Neural cell (in vitro differentiated cells): Measurements from ENCODE around the gene NSG2. TPM values are rescaled to one million over a fixed set of nuclear protein-coding genes. Genes with fewer than 3 reads are reported as not detected.

Experiments
- H2AFZ ChIP-seq: fragments of 200-600, 300-800 bp; sonication (generic), shearing (Covaris generic); 2 replicates; pipeline ENCODE4 v1.6.0; 2014; ENCODE audit warnings: low read depth, mild to moderate bottlenecking, antibody characterized with exemption, low read length, moderate library complexity
- H3F3A ChIP-seq: fragments of 200-600 bp; shearing (Covaris generic); 2 replicates; pipeline ENCODE4 v1.6.1; 2016; ENCODE audit warnings: mild to moderate bottlenecking, moderate library complexity, mixed read lengths, antibody characterized with exemption, low read length; ENCODE audit not compliant: insufficient read depth, poor library complexity, severe bottlenecking
- H3K27ac ChIP-seq: fragments of 200-600, 300-800 bp; sonication (generic), shearing (Covaris generic); 2 replicates; pipeline ENCODE4 v1.5.1; 2014; ENCODE audit warnings: mild to moderate bottlenecking, low read length, moderate library complexity
- H3K27me3 ChIP-seq: fragments of 300-800, 200-600 bp; sonication (generic), shearing (Covaris generic); 2 replicates; pipeline ENCODE4 v1.6.0; 2014; ENCODE audit warnings: mild to moderate bottlenecking, low read depth, low read length, moderate library complexity; ENCODE audit not compliant: insufficient read depth
- H3K36me3 ChIP-seq: fragments of 300-800, 200-600 bp; sonication (generic), shearing (Covaris generic); 2 replicates; pipeline ENCODE4 v1.5.1; 2014; ENCODE audit warnings: mild to moderate bottlenecking, antibody characterized with exemption, low read length, moderate library complexity; ENCODE audit not compliant: insufficient read depth
- H3K4me2 ChIP-seq: fragments of 300-800, 200-600 bp; sonication (generic), shearing (Covaris generic); 2 replicates; pipeline ENCODE4 v1.6.0; 2014; ENCODE audit warnings: mild to moderate bottlenecking, low read length
- H3K4me3 ChIP-seq: fragments of 300-800, 200-600 bp; sonication (generic), shearing (Covaris generic); 2 replicates; pipeline ENCODE4 v1.5.1; 2014; ENCODE audit warnings: mild to moderate bottlenecking, low read length, moderate library complexity
- H3K79me2 ChIP-seq: fragments of 200-600 bp; shearing (Covaris generic); replicated peaks from 2 replicates; pipeline ENCODE4 v1.6.0; 2014; ENCODE audit warnings: mild to moderate bottlenecking, low read length, moderate library complexity; ENCODE audit not compliant: insufficient read depth
- H3K9ac ChIP-seq: fragments of 300-800, 200-600 bp; sonication (generic), shearing (Covaris generic); 2 replicates; pipeline ENCODE4 v1.6.1; 2016; ENCODE audit warnings: mild to moderate bottlenecking, low read length, mixed read lengths
- H3K9me2 ChIP-seq: fragments of 200-600 bp; shearing (Covaris generic); 2 replicates; pipeline ENCODE4 v1.6.1; 2016; ENCODE audit warnings: mild to moderate bottlenecking, low read length, mixed read lengths; ENCODE audit not compliant: insufficient read depth
- H3K9me3 ChIP-seq: fragments of 200-600, 300-800 bp; sonication (generic), shearing (Covaris generic); 2 replicates; pipeline ENCODE4 v1.6.1; 2016; ENCODE audit warnings: mild to moderate bottlenecking, mixed run types, low read length, moderate library complexity, mixed read lengths
- H4K20me1 ChIP-seq: fragments of 200-600 bp; shearing (Covaris generic); 2 replicates; pipeline ENCODE4 v1.6.1; 2016; ENCODE audit warnings: mild to moderate bottlenecking, mixed run types; ENCODE audit not compliant: insufficient read depth
- EP300 ChIP-seq: fragments of 450-650 bp; conservative IDR thresholded peaks from 2 replicates; pipeline ENCODE4 v1.6.1; 2014; ENCODE audit warnings: antibody characterized with exemption, mild to moderate bottlenecking, moderate library complexity; ENCODE audit not compliant: poor library complexity, severe bottlenecking
- EZH2 ChIP-seq: fragments of 200-600, 300-800 bp; shearing (Covaris generic), sonication (generic); IDR thresholded peaks from 2 replicates; pipeline ENCODE4 v1.6.1; 2014; ENCODE audit warnings: antibody characterized with exemption, low read length, borderline replicate concordance, mild to moderate bottlenecking; ENCODE audit not compliant: insufficient read depth, poor library complexity, severe bottlenecking
- MXI1 ChIP-seq: fragments of 450-650 bp; conservative IDR thresholded peaks from 2 replicates; pipeline ENCODE4 v1.6.1; 2014; ENCODE audit warnings: antibody characterized with exemption, mild to moderate bottlenecking; ENCODE audit not compliant: poor library complexity, severe bottlenecking
- POLR2AphosphoS5 ChIP-seq: IDR thresholded peaks from 2 replicates; pipeline ENCODE4 v1.6.1; 2012
- RAD21 ChIP-seq: fragments of 450-650 bp; conservative IDR thresholded peaks from 2 replicates; pipeline ENCODE4 v1.6.1; 2014; ENCODE audit warnings: antibody characterized with exemption, mild to moderate bottlenecking, moderate library complexity
- SMC3 ChIP-seq: fragments of 450-650 bp; conservative IDR thresholded peaks from 2 replicates; pipeline ENCODE4 v1.6.1; 2014; ENCODE audit warnings: antibody characterized with exemption, mild to moderate bottlenecking, moderate library complexity; ENCODE audit not compliant: poor library complexity
- TAF1 ChIP-seq: IDR thresholded peaks from 2 replicates; pipeline ENCODE4 v1.6.1; 2012; ENCODE audit warnings: low read depth
- polyA plus RNA-seq: library from polyadenylated mRNA; depleted of rRNA; stranded (reverse); fragments of >200 nt; gene quantifications from 2 replicates; pipeline ENCODE4 v1.2.3, GENCODE V29; 2014
- TF ChIP-seq, protein P1 (sequence below): IDR thresholded peaks from 2 replicates; pipeline ENCODE4 v1.6.1; 2012; ENCODE audit warnings: borderline replicate concordance
- TF ChIP-seq, protein P2 (sequence below): fragments of 450-650 bp; IDR thresholded peaks from 2 replicates; pipeline ENCODE4 v1.5.1; 2014; ENCODE audit warnings: antibody characterized with exemption, mild to moderate bottlenecking, moderate library complexity; ENCODE audit not compliant: poor library complexity, severe bottlenecking

Gene NSG2
- polyA plus RNA-seq, 1 donor from 2014 or later: 1,761 TPM

DNA sequence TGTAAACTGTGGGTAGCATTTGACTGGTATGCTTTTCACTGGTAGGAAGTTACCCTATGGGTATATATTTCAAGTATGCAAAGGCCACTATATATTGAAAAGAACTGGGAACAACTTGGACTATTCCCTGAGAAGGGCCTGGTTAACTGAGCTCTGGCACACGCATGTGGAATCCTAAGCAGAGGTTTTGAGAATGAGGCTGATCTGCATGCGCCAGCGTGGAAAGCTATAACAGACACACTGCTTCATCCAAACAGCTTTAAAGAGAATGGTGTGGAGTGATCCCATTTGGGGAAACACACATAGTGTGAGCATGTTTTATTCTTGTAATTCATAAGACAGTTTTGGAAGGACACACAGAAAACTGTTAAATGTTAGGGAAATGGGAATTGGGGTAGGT is 8.4 kb downstream of the NSG2 start:
- H3K4me3 ChIP-seq: peak overlapping the region; percentile 28
- H3K27ac ChIP-seq: no peak overlapping the region
- no peaks in the 10 kb centered on the region for H3F3A ChIP-seq
- H3K4me2 ChIP-seq: no peak overlapping the region
- no peaks in the 10 kb centered on the region for H3K27me3 ChIP-seq
- no peak overlapping the region for H3K9ac ChIP-seq
- no peaks in the 10 kb centered on the region for H3K9me2 ChIP-seq
- no peak overlapping the region for H2AFZ ChIP-seq
- H3K36me3 ChIP-seq: peaks cover 19% of the 10 kb centered on the region
- TF ChIP-seq MXI1 (no peak), EZH2 (no peak), EP300 (no peak), SMC3 (no peak), TAF1 (no peak), RAD21 (no peak), POLR2AphosphoS5 (no peak)
- TF ChIP-seq, protein P1, sequence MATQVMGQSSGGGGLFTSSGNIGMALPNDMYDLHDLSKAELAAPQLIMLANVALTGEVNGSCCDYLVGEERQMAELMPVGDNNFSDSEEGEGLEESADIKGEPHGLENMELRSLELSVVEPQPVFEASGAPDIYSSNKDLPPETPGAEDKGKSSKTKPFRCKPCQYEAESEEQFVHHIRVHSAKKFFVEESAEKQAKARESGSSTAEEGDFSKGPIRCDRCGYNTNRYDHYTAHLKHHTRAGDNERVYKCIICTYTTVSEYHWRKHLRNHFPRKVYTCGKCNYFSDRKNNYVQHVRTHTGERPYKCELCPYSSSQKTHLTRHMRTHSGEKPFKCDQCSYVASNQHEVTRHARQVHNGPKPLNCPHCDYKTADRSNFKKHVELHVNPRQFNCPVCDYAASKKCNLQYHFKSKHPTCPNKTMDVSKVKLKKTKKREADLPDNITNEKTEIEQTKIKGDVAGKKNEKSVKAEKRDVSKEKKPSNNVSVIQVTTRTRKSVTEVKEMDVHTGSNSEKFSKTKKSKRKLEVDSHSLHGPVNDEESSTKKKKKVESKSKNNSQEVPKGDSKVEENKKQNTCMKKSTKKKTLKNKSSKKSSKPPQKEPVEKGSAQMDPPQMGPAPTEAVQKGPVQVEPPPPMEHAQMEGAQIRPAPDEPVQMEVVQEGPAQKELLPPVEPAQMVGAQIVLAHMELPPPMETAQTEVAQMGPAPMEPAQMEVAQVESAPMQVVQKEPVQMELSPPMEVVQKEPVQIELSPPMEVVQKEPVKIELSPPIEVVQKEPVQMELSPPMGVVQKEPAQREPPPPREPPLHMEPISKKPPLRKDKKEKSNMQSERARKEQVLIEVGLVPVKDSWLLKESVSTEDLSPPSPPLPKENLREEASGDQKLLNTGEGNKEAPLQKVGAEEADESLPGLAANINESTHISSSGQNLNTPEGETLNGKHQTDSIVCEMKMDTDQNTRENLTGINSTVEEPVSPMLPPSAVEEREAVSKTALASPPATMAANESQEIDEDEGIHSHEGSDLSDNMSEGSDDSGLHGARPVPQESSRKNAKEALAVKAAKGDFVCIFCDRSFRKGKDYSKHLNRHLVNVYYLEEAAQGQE: no peak
- TF ChIP-seq, protein P2, sequence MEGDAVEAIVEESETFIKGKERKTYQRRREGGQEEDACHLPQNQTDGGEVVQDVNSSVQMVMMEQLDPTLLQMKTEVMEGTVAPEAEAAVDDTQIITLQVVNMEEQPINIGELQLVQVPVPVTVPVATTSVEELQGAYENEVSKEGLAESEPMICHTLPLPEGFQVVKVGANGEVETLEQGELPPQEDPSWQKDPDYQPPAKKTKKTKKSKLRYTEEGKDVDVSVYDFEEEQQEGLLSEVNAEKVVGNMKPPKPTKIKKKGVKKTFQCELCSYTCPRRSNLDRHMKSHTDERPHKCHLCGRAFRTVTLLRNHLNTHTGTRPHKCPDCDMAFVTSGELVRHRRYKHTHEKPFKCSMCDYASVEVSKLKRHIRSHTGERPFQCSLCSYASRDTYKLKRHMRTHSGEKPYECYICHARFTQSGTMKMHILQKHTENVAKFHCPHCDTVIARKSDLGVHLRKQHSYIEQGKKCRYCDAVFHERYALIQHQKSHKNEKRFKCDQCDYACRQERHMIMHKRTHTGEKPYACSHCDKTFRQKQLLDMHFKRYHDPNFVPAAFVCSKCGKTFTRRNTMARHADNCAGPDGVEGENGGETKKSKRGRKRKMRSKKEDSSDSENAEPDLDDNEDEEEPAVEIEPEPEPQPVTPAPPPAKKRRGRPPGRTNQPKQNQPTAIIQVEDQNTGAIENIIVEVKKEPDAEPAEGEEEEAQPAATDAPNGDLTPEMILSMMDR: no peak
- H3K9me3 ChIP-seq: no peaks in the 10 kb centered on the region
- peaks cover 26% of the 10 kb centered on the region for H3K79me2 ChIP-seq
- peaks cover 11% of the 10 kb centered on the region for H4K20me1 ChIP-seq

DNA sequence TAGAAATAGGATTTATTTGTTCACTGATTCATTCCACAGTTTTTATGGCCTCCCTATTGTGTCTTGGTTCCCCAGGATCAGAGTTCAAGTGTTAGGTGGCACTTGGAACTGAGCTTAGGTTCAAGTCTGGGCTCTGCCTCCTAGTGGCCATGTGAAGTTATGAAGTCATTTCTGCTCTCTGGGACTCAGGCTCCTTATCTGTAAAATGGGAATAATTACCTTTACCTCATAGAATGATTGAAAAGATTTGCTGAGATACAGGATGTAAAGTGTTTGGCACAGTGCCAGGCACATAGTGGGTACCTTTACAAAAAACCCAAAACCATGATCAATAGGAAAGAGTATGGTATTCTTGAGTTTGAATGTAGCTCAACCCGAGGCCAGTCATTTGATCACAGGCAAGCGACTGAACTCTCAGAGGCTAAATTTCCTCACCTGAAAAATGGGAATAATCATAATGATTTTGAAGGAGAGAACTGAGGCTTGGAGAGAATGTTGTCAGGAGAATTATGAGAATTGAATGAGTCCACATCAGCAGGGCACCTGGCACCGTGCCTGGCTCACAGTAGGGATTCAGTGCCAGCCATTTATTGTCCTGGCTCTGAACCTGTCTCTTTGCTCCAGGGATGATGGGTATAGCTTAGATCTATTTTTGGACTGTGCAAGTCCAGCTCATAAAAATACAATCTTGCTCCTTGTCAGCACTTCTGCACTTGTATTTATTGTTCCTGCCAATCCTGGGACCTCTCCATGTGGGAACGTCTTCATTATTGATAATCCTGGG is 10.8 kb downstream of the NSG2 start:
- Histone ChIP-seq H3K4me3 (no peak overlapping the region), H3K27ac (no peak overlapping the region), H3K9me3 (no peaks in the 10 kb centered on the region), H3F3A (no peaks in the 10 kb centered on the region), H3K4me2 (no peak overlapping the region), H2AFZ (no peak overlapping the region), H3K9ac (no peak overlapping the region), H4K20me1 (peaks cover 11% of the 10 kb centered on the region), H3K27me3 (no peaks in the 10 kb centered on the region), H3K9me2 (no peaks in the 10 kb centered on the region), H3K36me3 (peaks cover 12% of the 10 kb centered on the region), H3K79me2 (peaks cover 33% of the 10 kb centered on the region)
- no peak for TF ChIP-seq RAD21
- no peak for TF ChIP-seq MXI1
- TF ChIP-seq EZH2: no peak
- TF ChIP-seq, protein P2: no peak
- TF ChIP-seq, protein P1: no peak
- no peak for TF ChIP-seq POLR2AphosphoS5
- TF ChIP-seq SMC3: no peak
- no peak for TF ChIP-seq EP300
- TF ChIP-seq TAF1: no peak
